ENCODE measurements around the gene CIAPIN1.
"Not testable (repeated sequence)": the region's sequence is repeated elsewhere in the genome, so short reads cannot be mapped to it uniquely, and the experiment has no call there.

The CIAPIN1 gene

DNA sequence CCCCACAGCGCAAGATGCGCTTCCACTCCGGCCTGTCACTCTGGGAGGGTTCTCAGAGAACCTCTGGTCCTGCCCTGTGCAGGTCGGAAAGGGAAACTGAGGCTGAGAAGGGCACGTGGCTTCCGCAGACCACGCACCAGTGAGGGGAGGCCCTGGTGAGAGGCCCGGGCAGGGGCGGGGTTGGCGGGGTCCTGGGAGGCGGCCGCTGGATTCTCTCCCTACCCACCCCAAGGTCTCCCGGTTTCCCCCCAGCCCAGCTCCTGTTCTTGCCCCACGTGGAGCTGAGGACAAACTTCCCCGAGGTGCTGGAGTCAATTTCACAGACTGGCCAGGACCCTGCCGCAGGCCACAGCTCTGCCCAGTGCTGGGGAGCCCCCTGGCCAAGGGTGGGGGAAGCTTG, 31.1 kb downstream of the CIAPIN1 start:
- in situ Hi-C loops (cut with HindIII; ENCODE audit: low pct_ligation_motif_present, low pct_unique_long_range_greater_than_20kb, low sequenced_read_pairs) = no loop called here
- no peak for DNase-seq

DNA sequence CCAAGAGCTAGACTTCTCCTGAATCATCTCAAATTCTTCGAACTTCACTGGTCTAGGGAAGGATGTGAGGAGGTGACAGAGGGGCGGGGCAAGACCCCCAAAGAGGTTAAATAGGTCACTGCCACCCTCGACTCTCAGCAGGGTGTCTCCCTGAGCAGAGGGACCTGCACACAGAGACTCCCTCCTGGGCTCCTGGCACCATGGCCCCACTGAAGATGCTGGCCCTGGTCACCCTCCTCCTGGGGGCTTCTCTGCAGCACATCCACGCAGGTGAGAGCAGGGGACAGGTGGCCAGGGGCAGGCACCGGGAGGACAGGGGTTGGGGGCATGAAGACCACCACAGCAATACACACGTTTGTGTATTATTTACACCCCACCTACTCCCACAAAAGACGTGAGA, 33.5 kb downstream of the CIAPIN1 start:
- in situ Hi-C loops (cut with HindIII; ENCODE audit: low pct_ligation_motif_present, low pct_unique_long_range_greater_than_20kb, low sequenced_read_pairs) = no loop called here
- no peak for DNase-seq

DNA sequence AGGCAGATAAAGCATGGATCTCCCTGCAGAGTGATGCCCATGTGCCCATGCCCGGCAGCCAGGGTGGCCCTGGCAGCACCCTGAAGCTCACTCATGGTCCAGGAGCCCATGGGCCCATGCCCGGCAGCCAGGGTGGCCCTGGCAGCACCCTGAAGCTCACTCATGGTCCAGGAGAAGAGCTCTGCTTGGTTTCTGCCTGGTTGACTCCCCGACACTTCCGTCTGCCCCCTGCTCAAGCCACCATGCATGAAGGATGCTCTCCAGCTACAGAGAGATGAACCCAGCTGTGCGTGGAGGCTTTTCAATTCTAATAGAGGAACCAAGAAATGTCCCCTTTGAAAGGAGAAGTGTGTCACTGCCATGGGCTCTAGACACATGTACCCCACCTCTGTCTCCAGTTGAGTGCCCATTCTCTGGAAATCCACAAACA, 33.9 kb downstream of the CIAPIN1 start:
- in situ Hi-C loops (cut with HindIII; ENCODE audit: low pct_ligation_motif_present, low pct_unique_long_range_greater_than_20kb, low sequenced_read_pairs) = no loop called here
- no peak for DNase-seq

GRCh38 chr16:57412584-57412983, 34.6 kb downstream of the CIAPIN1 start:
- DNase-seq = no peak
- in situ Hi-C loops (cut with HindIII; ENCODE audit: low pct_ligation_motif_present, low pct_unique_long_range_greater_than_20kb, low sequenced_read_pairs) = no loop called here

DNA sequence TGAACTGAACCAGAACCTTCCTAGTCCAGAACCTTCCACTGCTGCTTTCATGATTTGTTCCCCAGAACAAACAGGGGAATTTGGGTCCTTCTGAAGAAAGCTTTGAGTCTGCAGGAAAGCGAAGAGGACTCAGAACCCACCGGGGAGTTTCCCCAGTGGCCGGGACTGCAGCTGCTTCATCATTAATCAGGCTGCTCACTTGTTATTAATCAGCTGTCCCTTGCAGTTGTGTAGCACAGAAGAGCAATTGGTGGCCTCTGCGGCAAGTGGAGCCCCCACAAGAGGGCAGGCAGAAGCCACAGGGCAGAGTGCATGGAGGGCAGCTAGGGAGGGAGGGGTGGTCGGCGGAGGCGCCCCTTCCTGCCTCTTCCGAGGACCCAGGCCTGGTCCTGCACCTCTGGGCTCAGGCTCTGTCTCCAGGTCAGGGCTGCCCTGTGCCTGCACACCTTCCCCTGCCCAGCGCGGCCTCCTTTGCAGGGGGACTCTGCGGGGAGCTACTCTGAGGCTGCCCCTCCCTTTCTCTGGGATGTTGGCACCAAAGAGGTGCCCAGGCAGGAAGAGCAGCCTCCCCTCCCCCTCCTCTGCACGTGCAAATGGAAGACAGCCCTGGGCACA, 35.7 kb downstream of the CIAPIN1 start:
- in situ Hi-C loops (cut with HindIII; ENCODE audit: low pct_ligation_motif_present, low pct_unique_long_range_greater_than_20kb, low sequenced_read_pairs) = no loop called here
- DNase-seq = no peak

- DNase-seq = no peak
- in situ Hi-C loops (cut with HindIII; ENCODE audit: low pct_ligation_motif_present, low pct_unique_long_range_greater_than_20kb, low sequenced_read_pairs) = no loop called here
These were observed 37.2 kb downstream of the CIAPIN1 start for GRCh38 chr16:57409870-57410587.

DNA sequence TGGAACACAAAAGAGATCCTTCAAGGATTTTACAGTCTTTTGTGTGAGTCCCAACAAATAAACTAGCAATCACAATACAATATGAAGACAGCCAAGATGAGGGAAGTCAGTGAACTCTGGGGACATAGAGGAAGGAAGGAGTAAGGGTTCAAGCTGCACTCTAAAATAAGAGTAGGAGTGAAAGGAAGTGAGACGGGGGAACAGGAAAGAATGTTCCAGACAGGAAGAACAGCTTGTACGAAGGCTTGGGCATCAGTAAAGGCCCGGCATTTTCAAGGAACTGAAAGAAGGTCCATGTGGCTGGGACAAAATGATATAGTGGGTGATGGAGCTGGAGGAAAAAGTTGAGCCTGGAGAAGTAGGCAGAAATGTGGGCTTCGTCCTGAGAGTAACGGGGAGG, 38.1 kb downstream of the CIAPIN1 start:
- no peak for DNase-seq
- in situ Hi-C loops (cut with HindIII; ENCODE audit: low pct_ligation_motif_present, low pct_unique_long_range_greater_than_20kb, low sequenced_read_pairs) = no loop called here

DNA sequence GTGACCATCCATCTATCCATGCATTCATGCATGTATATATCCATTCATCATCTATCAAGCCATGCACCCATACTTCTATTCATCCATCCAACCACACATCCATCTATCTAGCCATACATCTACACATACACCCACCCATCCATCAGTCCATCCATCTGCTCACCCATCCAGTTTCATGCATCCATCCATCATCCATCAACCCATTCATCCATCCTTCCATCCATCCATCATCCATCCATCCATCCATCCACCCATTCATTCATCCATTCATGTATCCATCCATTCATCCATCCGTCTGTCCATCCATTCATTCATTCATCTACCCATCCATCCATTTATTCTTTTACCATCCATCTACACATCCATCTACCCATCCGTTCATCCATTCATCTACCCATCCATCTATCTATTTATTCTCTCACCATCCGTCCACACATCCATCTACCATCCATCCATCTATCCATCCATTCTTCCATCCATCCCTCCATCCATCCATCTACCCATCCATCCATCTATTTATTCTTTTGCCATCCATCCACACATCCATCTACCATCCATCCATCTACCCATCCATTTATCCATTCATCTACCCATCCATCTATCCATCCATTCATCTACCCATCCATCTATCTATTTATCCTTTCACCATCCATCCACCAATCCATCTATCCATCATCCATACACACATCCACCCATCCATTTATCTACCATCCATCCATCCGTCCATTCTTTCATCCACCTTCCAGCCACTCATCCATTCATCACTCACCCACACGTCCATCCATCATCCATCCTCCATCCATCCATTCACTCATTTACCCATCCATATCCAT, 39.4 kb downstream of the CIAPIN1 start:
- no peak for DNase-seq
- in situ Hi-C loops (cut with HindIII; ENCODE audit: low pct_ligation_motif_present, low pct_unique_long_range_greater_than_20kb, low sequenced_read_pairs) = no loop called here

- in situ Hi-C loops (cut with HindIII; ENCODE audit: low pct_ligation_motif_present, low pct_unique_long_range_greater_than_20kb, low sequenced_read_pairs) = no loop called here
- no peak for DNase-seq
These were observed 40.3 kb downstream of the CIAPIN1 start for GRCh38 chr16:57406881-57407280.

DNA sequence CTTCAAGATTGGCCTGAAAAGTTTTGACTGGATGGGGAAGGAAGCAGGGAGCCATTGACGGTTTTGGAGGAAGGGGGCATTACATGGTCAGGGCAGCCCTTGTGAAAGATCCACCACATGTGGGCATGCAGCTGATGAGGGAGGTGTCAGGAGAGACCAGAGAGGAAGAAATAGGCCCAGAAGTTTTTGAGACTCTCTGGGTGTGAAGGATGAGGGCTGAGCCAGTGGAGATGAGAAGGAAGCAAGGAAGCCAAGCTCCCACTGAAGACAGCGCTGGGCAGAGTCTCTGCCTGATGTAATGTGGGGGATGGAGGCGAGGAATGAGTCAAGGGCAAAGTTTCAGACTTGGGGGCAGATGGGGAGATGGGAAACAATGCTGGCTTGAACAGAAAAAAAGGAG, 42.1 kb downstream of the CIAPIN1 start:
- no peak for DNase-seq
- in situ Hi-C loops (cut with HindIII; ENCODE audit: low pct_ligation_motif_present, low pct_unique_long_range_greater_than_20kb, low sequenced_read_pairs) = no loop called here

GRCh38 chr16:57403965-57404817, 43.0 kb downstream of the CIAPIN1 start, which contains the start of gene CCL17:
Gene CCL17 (plus strand): TSS chr16:57404767. CDS start chr16:57413933, 9,166 bp downstream.
- no peak for DNase-seq
- in situ Hi-C loops (cut with HindIII; ENCODE audit: low pct_ligation_motif_present, low pct_unique_long_range_greater_than_20kb, low sequenced_read_pairs) = no loop called here

- in situ Hi-C loops (cut with HindIII; ENCODE audit: low pct_ligation_motif_present, low pct_unique_long_range_greater_than_20kb, low sequenced_read_pairs) = no loop called here
- no peak for DNase-seq
These were observed 45.1 kb downstream of the CIAPIN1 start for GRCh38 chr16:57401943-57402640.

- in situ Hi-C loops (cut with HindIII; ENCODE audit: low pct_ligation_motif_present, low pct_unique_long_range_greater_than_20kb, low sequenced_read_pairs); DNase-seq: not testable (repeated sequence)
These were observed 49.7 kb downstream of the CIAPIN1 start for GRCh38 chr16:57397493-57397892.

- DNase-seq = no peak
- in situ Hi-C loops (cut with HindIII; ENCODE audit: low pct_ligation_motif_present, low pct_unique_long_range_greater_than_20kb, low sequenced_read_pairs) = no loop called here
These were observed 50.4 kb downstream of the CIAPIN1 start for GRCh38 chr16:57396786-57397185.

DNA sequence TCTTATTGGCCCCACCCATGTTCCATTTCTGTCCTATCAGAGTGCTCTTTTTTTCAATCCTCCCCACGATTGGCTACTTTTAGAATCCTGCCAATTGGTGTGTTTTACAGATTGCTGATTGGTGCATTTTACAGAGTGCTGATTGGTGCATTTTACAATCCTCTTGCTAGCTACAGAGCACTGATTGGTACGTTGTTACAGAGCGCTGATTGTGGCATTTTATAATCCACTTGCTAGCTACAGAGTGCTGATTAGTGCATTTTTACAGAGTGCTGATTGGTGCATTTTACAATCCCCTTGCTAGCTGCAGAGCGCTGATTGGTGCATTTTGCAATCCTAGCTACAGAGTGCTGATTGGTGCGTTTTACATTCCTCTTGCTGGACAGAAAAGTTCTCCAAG, 52.2 kb downstream of the CIAPIN1 start:
- no peak for DNase-seq
- in situ Hi-C loops (cut with HindIII; ENCODE audit: low pct_ligation_motif_present, low pct_unique_long_range_greater_than_20kb, low sequenced_read_pairs) = no loop called here

DNA sequence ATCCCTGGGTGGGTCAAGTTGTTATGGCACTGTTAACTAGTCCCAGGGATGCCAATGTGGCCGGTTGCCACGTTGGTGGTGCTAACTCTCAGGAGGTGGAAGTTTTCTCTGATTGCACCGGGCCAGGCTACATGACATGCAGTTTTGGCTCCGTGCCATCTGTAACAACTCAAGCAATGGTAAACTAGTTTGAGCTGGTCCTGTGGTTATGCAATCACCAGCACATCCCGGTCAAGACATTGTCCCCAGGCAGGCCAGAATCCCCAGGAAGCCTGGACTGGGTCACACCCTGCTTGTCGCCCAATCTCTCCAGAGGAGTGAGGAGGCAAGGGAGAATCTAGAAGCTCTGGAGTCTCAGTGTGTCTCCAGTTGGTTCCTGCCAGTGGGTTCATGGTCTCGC, 52.7 kb downstream of the CIAPIN1 start:
- DNase-seq = no peak
- in situ Hi-C loops (cut with HindIII; ENCODE audit: low pct_ligation_motif_present, low pct_unique_long_range_greater_than_20kb, low sequenced_read_pairs) = no loop called here

GRCh38 chr16:57392694-57393093, 54.5 kb downstream of the CIAPIN1 start:
- no peak for DNase-seq
- in situ Hi-C loops (cut with HindIII; ENCODE audit: low pct_ligation_motif_present, low pct_unique_long_range_greater_than_20kb, low sequenced_read_pairs) = no loop called here

DNA sequence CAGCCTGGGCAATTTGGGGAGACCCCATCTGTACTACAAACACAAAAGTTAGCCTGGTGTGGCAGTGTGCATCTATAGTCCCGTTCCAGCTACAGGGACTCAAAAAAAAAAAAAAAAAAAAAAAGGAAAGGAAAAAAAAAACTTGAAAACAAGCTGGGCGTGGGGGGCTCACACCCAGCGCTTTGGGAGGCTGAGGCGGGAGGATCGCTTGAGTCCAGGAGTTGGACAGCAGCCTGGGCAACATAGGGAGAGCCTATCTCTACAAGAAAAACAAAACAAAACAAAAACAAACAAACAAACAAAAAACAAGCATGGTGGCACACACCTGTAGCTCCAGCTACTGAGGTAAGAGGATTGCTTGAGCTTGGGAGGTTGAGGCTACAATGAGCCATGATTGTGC, 55.5 kb downstream of the CIAPIN1 start:
- DNase-seq = no peak
- in situ Hi-C loops (cut with HindIII; ENCODE audit: low pct_ligation_motif_present, low pct_unique_long_range_greater_than_20kb, low sequenced_read_pairs) = no loop called here
